DOHH2 (cell line): ENCODE data around the gene DLGAP1.

Experiments
- H3F3A ChIP-seq: fragments of 200-600 bp; sonication (generic), shearing (Covaris generic); 2 replicates; pipeline ENCODE4 v1.6.0; 2016; ENCODE audit warnings: antibody characterized with exemption, mild to moderate bottlenecking; ENCODE audit not compliant: control insufficient read depth, insufficient read depth
- H3K27ac ChIP-seq: fragments of 200-600 bp; sonication (generic); 2 replicates; pipeline ENCODE4 v1.5.1; 2014; ENCODE audit warnings: low read depth, mild to moderate bottlenecking, low read length, moderate library complexity
- H3K27me3 ChIP-seq: fragments of 200-600 bp; sonication (generic); 2 replicates; pipeline ENCODE4 v1.6.1; 2014; ENCODE audit warnings: mild to moderate bottlenecking, low read length, mixed read lengths; ENCODE audit not compliant: control insufficient read depth
- H3K36me3 ChIP-seq: fragments of 200-600 bp; sonication (generic); 2 replicates; pipeline ENCODE4 v1.6.1; 2014; ENCODE audit warnings: mild to moderate bottlenecking, low read length, moderate library complexity, mixed read lengths; ENCODE audit not compliant: control insufficient read depth
- H3K4me1 ChIP-seq: fragments of 200-600 bp; sonication (generic); 2 replicates; pipeline ENCODE4 v1.6.1; 2014; ENCODE audit warnings: mild to moderate bottlenecking, low read length, mixed read lengths; ENCODE audit not compliant: control insufficient read depth
- H3K4me2 ChIP-seq: fragments of 200-600 bp; sonication (generic); 2 replicates; pipeline ENCODE4 v1.6.0; 2014; ENCODE audit warnings: mild to moderate bottlenecking, low read length, moderate library complexity
- H3K4me3 ChIP-seq: fragments of 200-600 bp; sonication (generic); 2 replicates; pipeline ENCODE4 v1.5.1; 2014; ENCODE audit warnings: mild to moderate bottlenecking, low read length, mixed read lengths
- H3K79me2 ChIP-seq: fragments of 200-600 bp; sonication (generic); 2 replicates; pipeline ENCODE4 v1.6.1; 2014; ENCODE audit warnings: mild to moderate bottlenecking, low read length, mixed read lengths; ENCODE audit not compliant: control insufficient read depth
- H3K9me2 ChIP-seq: fragments of 200-600 bp; sonication (generic); replicated peaks from 2 replicates; pipeline ENCODE4 v1.6.1; 2014; ENCODE audit warnings: mild to moderate bottlenecking, low read length, mixed read lengths; ENCODE audit not compliant: control insufficient read depth
- H3K9me3 ChIP-seq: fragments of 200-600 bp; sonication (generic); 2 replicates; pipeline ENCODE4 v1.6.1; 2014; ENCODE audit warnings: antibody characterized with exemption, low read length, mixed read lengths; ENCODE audit not compliant: control insufficient read depth, insufficient read depth
- H4K20me1 ChIP-seq: fragments of 200-600 bp; sonication (generic); 2 replicates; pipeline ENCODE4 v1.6.0; 2014; ENCODE audit warnings: low read depth, mild to moderate bottlenecking, antibody characterized with exemption, low read length, moderate library complexity; ENCODE audit not compliant: control insufficient read depth, insufficient read depth
- CTCF ChIP-seq: fragments of 200-600 bp; sonication (generic); IDR thresholded peaks from one replicate; pipeline ENCODE4 v1.5.1; 2014; ENCODE audit warnings: antibody characterized with exemption, mild to moderate bottlenecking, low read depth, low read length; ENCODE audit not compliant: poor library complexity, severe bottlenecking
- EZH2phosphoT487 ChIP-seq: fragments of 200-600 bp; sonication (generic); IDR thresholded peaks from 2 replicates; pipeline ENCODE4 v1.6.1; 2017; ENCODE audit warnings: borderline replicate concordance, mild to moderate bottlenecking, antibody characterized with exemption, low read length, moderate library complexity, mixed read lengths

The DLGAP1 gene

GRCh38 chr18:3747176-3747973 is 707.7 kb downstream of the DLGAP1 start:
- H3K79me2 ChIP-seq, result no peaks in the 10 kb centered on the region
- H3K27me3 ChIP-seq, result no peaks in the 10 kb centered on the region
- H3K4me3 ChIP-seq, result no peak overlapping the region
- no peak overlapping the region for H3K4me2 ChIP-seq
- no peaks in the 10 kb centered on the region for H3K4me1 ChIP-seq
- H3K9me2 ChIP-seq, result no peaks in the 10 kb centered on the region
- no peak overlapping the region for H3K27ac ChIP-seq
- no peaks in the 10 kb centered on the region for H4K20me1 ChIP-seq
- H3K36me3 ChIP-seq, result no peaks in the 10 kb centered on the region
- no peak for TF ChIP-seq CTCF
- no peak for TF ChIP-seq EZH2phosphoT487
- no peaks in the 10 kb centered on the region; the same call in 1 of the 2 replicates for H3K9me3 ChIP-seq
- no peaks in the 10 kb centered on the region for H3F3A ChIP-seq

- Histone ChIP-seq H3K4me1 (no peaks in the 10 kb centered on the region), H4K20me1 (no peaks in the 10 kb centered on the region)
Measured at GRCh38 chr18:3742541-3742940, 712.6 kb downstream of the DLGAP1 start.

GRCh38 chr18:3741333-3741732 is 713.8 kb downstream of the DLGAP1 start:
- no peaks in the 10 kb centered on the region for H3K36me3 ChIP-seq
- H4K20me1 ChIP-seq, result no peaks in the 10 kb centered on the region
- no peak overlapping the region for H3K4me3 ChIP-seq
- TF ChIP-seq EZH2phosphoT487 (no peak), CTCF (no peak)
- no peaks in the 10 kb centered on the region; the same call in 1 of the 2 replicates for H3K9me3 ChIP-seq
- no peaks in the 10 kb centered on the region for H3F3A ChIP-seq
- no peaks in the 10 kb centered on the region for H3K9me2 ChIP-seq
- H3K27me3 ChIP-seq, result no peaks in the 10 kb centered on the region
- no peaks in the 10 kb centered on the region for H3K4me1 ChIP-seq
- H3K79me2 ChIP-seq, result no peaks in the 10 kb centered on the region
- H3K27ac ChIP-seq, result no peak overlapping the region
- H3K4me2 ChIP-seq, result no peak overlapping the region

More at GRCh38 chr18:3742541-3742940, 712.6 kb downstream of the DLGAP1 start:
- H3K27me3 ChIP-seq, result no peaks in the 10 kb centered on the region
- no peaks in the 10 kb centered on the region for H3F3A ChIP-seq
- TF ChIP-seq EZH2phosphoT487 (no peak), CTCF (no peak)
- no peaks in the 10 kb centered on the region for H3K36me3 ChIP-seq
- no peaks in the 10 kb centered on the region; the same call in 1 of the 2 replicates for H3K9me3 ChIP-seq
- H3K27ac ChIP-seq, result no peak overlapping the region
- H3K4me2 ChIP-seq, result no peak overlapping the region
- H3K79me2 ChIP-seq, result no peaks in the 10 kb centered on the region
- no peaks in the 10 kb centered on the region for H3K9me2 ChIP-seq
- no peak overlapping the region for H3K4me3 ChIP-seq
